Measurements from ENCODE around the gene ZNF146. TPM values are rescaled to one million over a fixed set of nuclear protein-coding genes. Genes with fewer than 3 reads are reported as not detected.

The ZNF146 gene
- total and polyA plus RNA-seq, 4 donors = 13.6 to 101 (median 35.8) TPM

- no peak for DNase-seq
- Histone ChIP-seq H3K9ac (ENCODE audit: insufficient read depth in 1 of 2, low read length in 2 of 2) (no peak overlapping the region), H3K9me3 (ENCODE audit: control insufficient read depth in 4 of 4, insufficient read depth in 3 of 4, low read length in 3 of 4) (peaks cover 0 to 43% (median 0%) of the 10 kb centered on the region in 4 donors), H3K4me3 (peak overlapping the region; percentile 25), H3K36me3 (ENCODE audit: control insufficient read depth in 4 of 4, insufficient read depth in 4 of 4, low read length in 4 of 4) (no peaks in the 10 kb centered on the region), H3K4me1 (ENCODE audit: control insufficient read depth in 5 of 5, insufficient read depth in 5 of 5, low read length in 5 of 5) (peaks cover 0 to 3% (median 0%) of the 10 kb centered on the region in 5 donors), H3K27me3 (ENCODE audit: control insufficient read depth in 3 of 3, insufficient read depth in 3 of 3, low read length in 2 of 3) (no peaks in the 10 kb centered on the region), H3K27ac (ENCODE audit: low read depth in 1 of 2, low read length in 1 of 2) (no peak overlapping the region)
- ATAC-seq (ENCODE audit: insufficient read depth, low FRiP score) = no peak
- 67 to 71% methylated on average over 42 of the region's 42 CpGs for WGBS, 2 donors
- TF ChIP-seq CTCF (IDR thresholded peaks at IDR 0.05; ENCODE audit: control extremely low read depth, extremely low read depth) = no peak
Observed at GRCh38 chr19:36256853-36257519, 42.1 kb downstream of the ZNF146 start.

GRCh38 chr19:36257520-36257876 is 42.6 kb downstream of the ZNF146 start:
- no peak for TF ChIP-seq CTCF (IDR thresholded peaks at IDR 0.05; ENCODE audit: control extremely low read depth, extremely low read depth)
- peak; percentile 9 to 37 (median 19) for DNase-seq
- 14 to 15% methylated on average over 37 of the region's 37 CpGs for WGBS, 2 donors
- Histone ChIP-seq H3K27ac (ENCODE audit: low read depth in 1 of 2, low read length in 1 of 2) (no peak overlapping the region), H3K36me3 (ENCODE audit: control insufficient read depth in 4 of 4, insufficient read depth in 4 of 4, low read length in 4 of 4) (no peaks in the 10 kb centered on the region), H3K4me1 (ENCODE audit: control insufficient read depth in 5 of 5, insufficient read depth in 5 of 5, low read length in 5 of 5) (peaks cover 0 to 3% (median 0%) of the 10 kb centered on the region in 5 donors), H3K27me3 (ENCODE audit: control insufficient read depth in 3 of 3, insufficient read depth in 3 of 3, low read length in 2 of 3) (no peaks in the 10 kb centered on the region), H3K4me3 (peak overlapping the region; percentile 25), H3K9me3 (ENCODE audit: control insufficient read depth in 4 of 4, insufficient read depth in 3 of 4, low read length in 3 of 4) (peaks cover 0 to 43% (median 0%) of the 10 kb centered on the region in 4 donors), H3K9ac (ENCODE audit: insufficient read depth in 1 of 2, low read length in 2 of 2) (no peak overlapping the region)
- ATAC-seq (ENCODE audit: insufficient read depth, low FRiP score) = no peak

GRCh38 chr19:36258028-36258875 is 43.3 kb downstream of the ZNF146 start:
- Histone ChIP-seq H3K27ac (ENCODE audit: low read depth in 1 of 2, low read length in 1 of 2) (no peak overlapping the region), H3K4me1 (ENCODE audit: control insufficient read depth in 5 of 5, insufficient read depth in 5 of 5, low read length in 5 of 5) (peaks cover 0 to 3% (median 0%) of the 10 kb centered on the region in 5 donors), H3K9me3 (ENCODE audit: control insufficient read depth in 4 of 4, insufficient read depth in 3 of 4, low read length in 3 of 4) (peaks cover 0 to 43% (median 0%) of the 10 kb centered on the region in 4 donors), H3K36me3 (ENCODE audit: control insufficient read depth in 4 of 4, insufficient read depth in 4 of 4, low read length in 4 of 4) (no peaks in the 10 kb centered on the region), H3K9ac (ENCODE audit: insufficient read depth in 1 of 2, low read length in 2 of 2) (no peak overlapping the region), H3K27me3 (ENCODE audit: control insufficient read depth in 3 of 3, insufficient read depth in 3 of 3, low read length in 2 of 3) (no peaks in the 10 kb centered on the region), H3K4me3 (no peak overlapping the region)
- no peak for DNase-seq
- WGBS, 2 donors = 90 to 93% methylated on average over 29 of the region's 29 CpGs
- no peak for TF ChIP-seq CTCF (IDR thresholded peaks at IDR 0.05; ENCODE audit: control extremely low read depth, extremely low read depth)
- no peak for ATAC-seq (ENCODE audit: insufficient read depth, low FRiP score)

Data from lung (tissue), 12 donors.